ENCODE measurements around the gene SORL1-AS1.
A peak's percentile ranks its signal among the peaks of the same experiment; 100 is the strongest.

Gene SORL1-AS1

DNA sequence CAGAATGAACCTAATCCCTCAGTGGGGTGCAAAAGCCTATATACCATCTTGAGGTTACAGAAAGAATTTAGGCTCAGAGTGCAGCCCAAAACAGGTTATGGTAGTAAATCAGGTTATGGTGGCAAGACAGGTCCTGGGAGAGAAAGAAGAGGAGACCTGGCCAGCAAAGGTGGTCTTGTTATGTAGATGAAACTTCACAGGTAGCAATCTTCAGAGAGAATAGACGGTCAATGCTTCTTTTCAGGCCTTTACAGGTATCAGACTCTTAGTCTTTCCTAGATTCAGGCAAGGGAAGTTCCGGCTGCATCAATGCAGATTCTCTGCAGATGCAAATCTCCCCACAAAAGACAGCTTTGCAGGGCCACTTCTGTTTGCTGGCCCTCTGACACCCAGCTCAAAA, 46.5 kb downstream of the SORL1-AS1 start:
- Histone ChIP-seq H3K4me1 (ENCODE audit: control insufficient read depth, insufficient read depth, low read length) (no peaks in the 10 kb centered on the region), H3K27me3 (ENCODE audit: control insufficient read depth, insufficient read depth, low read length) (no peaks in the 10 kb centered on the region), H3K27ac (ENCODE audit: low read length) (no peak overlapping the region), H3K36me3 (ENCODE audit: control insufficient read depth, insufficient read depth, low read length) (no peaks in the 10 kb centered on the region), H3K4me3 (ENCODE audit: low read length) (no peak overlapping the region), H3K9me3 (ENCODE audit: control insufficient read depth, insufficient read depth, low read length) (no peaks in the 10 kb centered on the region)
- TF ChIP-seq, protein P1, sequence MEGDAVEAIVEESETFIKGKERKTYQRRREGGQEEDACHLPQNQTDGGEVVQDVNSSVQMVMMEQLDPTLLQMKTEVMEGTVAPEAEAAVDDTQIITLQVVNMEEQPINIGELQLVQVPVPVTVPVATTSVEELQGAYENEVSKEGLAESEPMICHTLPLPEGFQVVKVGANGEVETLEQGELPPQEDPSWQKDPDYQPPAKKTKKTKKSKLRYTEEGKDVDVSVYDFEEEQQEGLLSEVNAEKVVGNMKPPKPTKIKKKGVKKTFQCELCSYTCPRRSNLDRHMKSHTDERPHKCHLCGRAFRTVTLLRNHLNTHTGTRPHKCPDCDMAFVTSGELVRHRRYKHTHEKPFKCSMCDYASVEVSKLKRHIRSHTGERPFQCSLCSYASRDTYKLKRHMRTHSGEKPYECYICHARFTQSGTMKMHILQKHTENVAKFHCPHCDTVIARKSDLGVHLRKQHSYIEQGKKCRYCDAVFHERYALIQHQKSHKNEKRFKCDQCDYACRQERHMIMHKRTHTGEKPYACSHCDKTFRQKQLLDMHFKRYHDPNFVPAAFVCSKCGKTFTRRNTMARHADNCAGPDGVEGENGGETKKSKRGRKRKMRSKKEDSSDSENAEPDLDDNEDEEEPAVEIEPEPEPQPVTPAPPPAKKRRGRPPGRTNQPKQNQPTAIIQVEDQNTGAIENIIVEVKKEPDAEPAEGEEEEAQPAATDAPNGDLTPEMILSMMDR (IDR thresholded peaks at IDR 0.05), result no peak
- DNase-seq, result no peak
- H3K36me3 Mint-ChIP-seq, result peaks cover 6% of the 10 kb centered on the region
- no peaks in the 10 kb centered on the region for H3K4me1 Mint-ChIP-seq
- H3K9me3 Mint-ChIP-seq, result no peaks in the 10 kb centered on the region
- H3K27me3 Mint-ChIP-seq (ENCODE audit: low read depth in 2 of 2), result peaks cover 0 to 3% of the 10 kb centered on the region in 2 donors
- no peak overlapping the region for H3K27ac Mint-ChIP-seq
- ATAC-seq, result no peak
- no peak overlapping the region for H3K4me3 Mint-ChIP-seq
- intact Hi-C loops (cut with micrococcal nuclease), result no loop called here
- 90% methylated on average over 2 of the region's 2 CpGs for WGBS (ENCODE audit: insufficient coverage)

DNA sequence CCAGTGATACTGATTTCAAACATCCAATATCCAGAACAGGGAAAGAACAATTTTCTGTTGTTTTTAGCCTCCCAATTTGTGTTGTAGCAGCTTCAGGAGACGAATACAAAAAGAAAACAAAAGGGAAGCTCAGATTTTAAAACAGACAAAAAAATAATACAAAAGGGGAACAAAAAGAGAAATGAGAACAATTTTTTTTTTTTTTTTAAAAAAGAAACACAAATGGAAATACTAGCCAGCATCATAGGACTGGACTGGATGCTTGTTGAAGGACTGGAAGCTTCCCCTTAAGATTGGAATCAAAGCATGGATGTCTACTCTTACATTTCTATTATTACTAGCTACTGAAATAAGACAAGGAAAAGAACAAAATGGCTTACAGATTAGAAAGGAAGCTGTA, 47.1 kb downstream of the SORL1-AS1 start:
- WGBS (ENCODE audit: insufficient coverage), result no CpG with 5 or more reads among the region's 1 CpG
- Mint-ChIP-seq H3K4me1 (no peaks in the 10 kb centered on the region), H3K36me3 (peaks cover 6% of the 10 kb centered on the region), H3K4me3 (no peak overlapping the region), H3K27ac (no peak overlapping the region), H3K9me3 (no peaks in the 10 kb centered on the region), H3K27me3 (ENCODE audit: low read depth in 2 of 2) (peaks cover 0 to 3% of the 10 kb centered on the region in 2 donors)
- Histone ChIP-seq H3K36me3 (ENCODE audit: control insufficient read depth, insufficient read depth, low read length) (no peaks in the 10 kb centered on the region), H3K4me1 (ENCODE audit: control insufficient read depth, insufficient read depth, low read length) (no peaks in the 10 kb centered on the region), H3K9me3 (ENCODE audit: control insufficient read depth, insufficient read depth, low read length) (no peaks in the 10 kb centered on the region), H3K4me3 (ENCODE audit: low read length) (no peak overlapping the region), H3K27ac (ENCODE audit: low read length) (no peak overlapping the region), H3K27me3 (ENCODE audit: control insufficient read depth, insufficient read depth, low read length) (no peaks in the 10 kb centered on the region)
- intact Hi-C loops (cut with micrococcal nuclease), result no loop called here
- no peak for DNase-seq
- TF ChIP-seq, protein P1 (IDR thresholded peaks at IDR 0.05), result no peak
- no peak for ATAC-seq

DNA sequence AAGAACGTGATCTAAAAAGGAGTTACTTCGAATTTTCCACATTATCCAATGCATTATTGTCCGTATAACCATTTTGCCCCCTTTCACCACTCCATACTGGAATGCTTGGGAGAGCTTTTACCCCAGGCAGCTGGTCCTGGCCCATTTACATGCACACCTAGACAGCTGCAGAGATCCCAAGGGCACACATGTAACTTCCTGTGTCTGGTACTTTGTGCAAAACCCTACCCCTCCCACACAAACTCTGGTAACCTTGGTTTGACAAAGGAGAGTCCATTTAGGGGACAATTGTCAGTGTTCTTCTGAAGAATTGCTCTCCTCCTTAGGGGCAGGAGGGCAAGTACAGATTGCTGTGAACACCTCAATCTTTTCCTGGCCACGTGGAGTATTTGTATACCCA, 58.0 kb downstream of the SORL1-AS1 start:
- H3K36me3 Mint-ChIP-seq, result no peaks in the 10 kb centered on the region
- Histone ChIP-seq H3K4me1 (ENCODE audit: control insufficient read depth, insufficient read depth, low read length) (peaks cover 9% of the 10 kb centered on the region), H3K36me3 (ENCODE audit: control insufficient read depth, insufficient read depth, low read length) (no peaks in the 10 kb centered on the region), H3K4me3 (ENCODE audit: low read length) (no peak overlapping the region), H3K9me3 (ENCODE audit: control insufficient read depth, insufficient read depth, low read length) (no peaks in the 10 kb centered on the region), H3K27me3 (ENCODE audit: control insufficient read depth, insufficient read depth, low read length) (no peaks in the 10 kb centered on the region), H3K27ac (ENCODE audit: low read length) (no peak overlapping the region)
- peaks cover 4 to 6% of the 10 kb centered on the region in 2 donors for H3K27me3 Mint-ChIP-seq (ENCODE audit: low read depth in 2 of 2)
- H3K4me3 Mint-ChIP-seq, result no peak overlapping the region
- ATAC-seq (no peak), DNase-seq (no peak)
- TF ChIP-seq, protein P1 (IDR thresholded peaks at IDR 0.05), result no peak
- no peaks in the 10 kb centered on the region for H3K9me3 Mint-ChIP-seq
- H3K4me1 Mint-ChIP-seq, result peaks cover 6 to 8% of the 10 kb centered on the region in 2 donors
- no peak overlapping the region for H3K27ac Mint-ChIP-seq
- intact Hi-C loops (cut with micrococcal nuclease), result no loop called here
- 93% methylated on average over 4 of the region's 4 CpGs for WGBS (ENCODE audit: insufficient coverage)

DNA sequence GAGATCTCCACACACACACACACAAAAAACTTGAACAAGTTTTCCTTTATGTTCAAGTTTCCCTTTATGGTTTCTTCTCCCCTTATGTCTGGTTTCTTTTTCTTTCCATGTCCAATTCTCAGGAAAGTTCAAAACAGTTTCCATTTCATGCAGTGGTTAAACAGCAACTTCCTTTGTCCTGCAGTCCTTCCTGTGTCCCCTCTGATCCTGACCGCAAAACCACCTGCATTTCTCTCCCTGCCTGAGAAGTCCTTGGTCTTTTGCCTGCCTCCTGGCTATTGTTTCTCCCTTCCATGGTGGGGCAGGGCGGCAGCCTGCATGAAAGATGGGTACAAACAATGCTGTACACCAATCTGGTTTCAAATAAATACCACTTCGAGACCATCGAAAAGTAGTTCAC, 58.9 kb downstream of the SORL1-AS1 start:
- Mint-ChIP-seq H3K27me3 (ENCODE audit: low read depth in 2 of 2) (peaks cover 0 to 6% of the 10 kb centered on the region in 2 donors), H3K27ac (peak overlapping the region in 1 of 2 donors; percentile 42), H3K4me3 (no peak overlapping the region), H3K9me3 (no peaks in the 10 kb centered on the region), H3K4me1 (peaks cover 6 to 8% of the 10 kb centered on the region in 2 donors), H3K36me3 (no peaks in the 10 kb centered on the region)
- DNase-seq (no peak), ATAC-seq (no peak)
- H3K27me3 ChIP-seq (ENCODE audit: control insufficient read depth, insufficient read depth, low read length), result no peaks in the 10 kb centered on the region
- H3K9me3 ChIP-seq (ENCODE audit: control insufficient read depth, insufficient read depth, low read length), result no peaks in the 10 kb centered on the region
- H3K4me3 ChIP-seq (ENCODE audit: low read length), result no peak overlapping the region
- intact Hi-C loops (cut with micrococcal nuclease), result no loop called here
- TF ChIP-seq, protein P1 (IDR thresholded peaks at IDR 0.05), result no peak
- WGBS (ENCODE audit: insufficient coverage), result 68% methylated on average over 4 of the region's 4 CpGs
- H3K27ac ChIP-seq (ENCODE audit: low read length), result no peak overlapping the region
- no peaks in the 10 kb centered on the region for H3K36me3 ChIP-seq (ENCODE audit: control insufficient read depth, insufficient read depth, low read length)
- H3K4me1 ChIP-seq (ENCODE audit: control insufficient read depth, insufficient read depth, low read length), result peaks cover 9% of the 10 kb centered on the region

All from natural killer cell (primary cell).